IPS-NIHi7 (cell line): ENCODE measurements around the gene TGFBR2.
A peak's percentile ranks its signal among the peaks of the same experiment; 100 is the strongest.

ENCODE experiments used
- DNase-seq: peaks from one replicate; pipeline ENCODE4 v3.0.0; 2012; ENCODE audit warnings: mixed read lengths; ENCODE audit errors: extremely low spot score

The TGFBR2 gene

GRCh38 chr3:30602946-30603345 lies 3.5 kb upstream of the TGFBR2 start:
- DNase-seq = no peak

- DNase-seq = no peak
These were observed 2.3 kb upstream of the TGFBR2 start for GRCh38 chr3:30604093-30604492.

GRCh38 chr3:30604558-30604957 lies 1.8 kb upstream of the TGFBR2 start:
- DNase-seq = no peak

- no peak for DNase-seq
These were observed 1.4 kb upstream of the TGFBR2 start for GRCh38 chr3:30605005-30605404.

GRCh38 chr3:30605706-30606300 lies 598 bp upstream of the TGFBR2 start:
- no peak for DNase-seq

- DNase-seq = peak; percentile 60
These were observed 832 bp downstream of the TGFBR2 start for GRCh38 chr3:30607032-30607833.

- no peak for DNase-seq
These were observed 2.2 kb downstream of the TGFBR2 start for GRCh38 chr3:30608598-30608947.

GRCh38 chr3:30609930-30610701 lies 3.7 kb downstream of the TGFBR2 start:
- DNase-seq = no peak

- no peak for DNase-seq
These were observed 4.4 kb downstream of the TGFBR2 start for GRCh38 chr3:30610702-30611368.

- DNase-seq = no peak
These were observed 5.4 kb downstream of the TGFBR2 start for GRCh38 chr3:30611613-30612436.

GRCh38 chr3:30612437-30613132 lies 6.2 kb downstream of the TGFBR2 start:
- no peak for DNase-seq

GRCh38 chr3:30613133-30613825 lies 6.9 kb downstream of the TGFBR2 start:
- DNase-seq = no peak

- no peak for DNase-seq
These were observed 8.0 kb downstream of the TGFBR2 start for GRCh38 chr3:30614373-30614772.

GRCh38 chr3:30614943-30615342 lies 8.5 kb downstream of the TGFBR2 start:
- DNase-seq = no peak

GRCh38 chr3:30615615-30616346 lies 9.4 kb downstream of the TGFBR2 start:
- no peak for DNase-seq

GRCh38 chr3:30616347-30617027 lies 10.1 kb downstream of the TGFBR2 start:
- DNase-seq = no peak

- DNase-seq = no peak
These were observed 10.7 kb downstream of the TGFBR2 start for GRCh38 chr3:30617069-30617468.

GRCh38 chr3:30617653-30618052 lies 11.3 kb downstream of the TGFBR2 start:
- no peak for DNase-seq

- DNase-seq = no peak
These were observed 12.1 kb downstream of the TGFBR2 start for GRCh38 chr3:30618526-30618925.
